ENCODE data around the gene TDRD3.

GRCh38 chr13:60398907-60399589 lies 2.0 kb downstream of the TDRD3 start:
- TF ChIP-seq CTCF (IDR thresholded peaks at IDR 0.05; ENCODE audit: borderline replicate concordance, extremely low read depth, low read length, poor library complexity, severe bottlenecking) (no peak), EZH2 (IDR thresholded peaks at IDR 0.05; ENCODE audit: borderline replicate concordance, low read depth, low read length, severe bottlenecking) (no peak)

Data from DND-41 (cell line).